ENCODE data around the gene AGK. TPM values are rescaled to one million over a fixed set of nuclear protein-coding genes. Genes with fewer than 3 reads are reported as not detected.
A peak's percentile ranks its signal among the peaks of the same experiment; 100 is the strongest.

AGK gene
- total RNA-seq, 1 experiment from 2014 or later = 32.2 TPM

- TF ChIP-seq SMAD4 (CRISPR knock-in tag; IDR thresholded peaks at IDR 0.05) = no peak
- TF ChIP-seq FOXK1 (CRISPR knock-in tag; IDR thresholded peaks at IDR 0.05) = no peak
- no peak for TF ChIP-seq CBFB (CRISPR knock-in tag; IDR thresholded peaks at IDR 0.05; ENCODE audit: low read depth)
- no peak for TF ChIP-seq ATF3 (CRISPR knock-in tag; conservative IDR thresholded peaks at IDR 0.05)
- no peak for TF ChIP-seq ZNF423 (CRISPR knock-in tag; IDR thresholded peaks at IDR 0.05)
- no peak for TF ChIP-seq GTF2I (CRISPR knock-in tag; conservative IDR thresholded peaks at IDR 0.05)
- no peak for TF ChIP-seq AFF4 (CRISPR knock-in tag; IDR thresholded peaks at IDR 0.05; ENCODE audit: borderline replicate concordance)
Measured at GRCh38 chr7:141702047-141702567, 150.9 kb downstream of the AGK start, which contains the start of gene DENND11 (continued).

GRCh38 chr7:141702892-141703291, 151.7 kb downstream of the AGK start:
- Mint-ChIP-seq H3K9me3 (no peaks in the 10 kb centered on the region), H3K27ac (no peak overlapping the region), H3K36me3 (no peaks in the 10 kb centered on the region), H3K4me1 (peaks cover 37% of the 10 kb centered on the region), H3K4me3 (peak overlapping the region; percentile 71), H3K27me3 (ENCODE audit: low read depth) (peaks cover 18% of the 10 kb centered on the region)
- ATAC-seq = no peak
- ChIA-PET CTCF (interaction anchor here (0.6 to 2.8 kb wide), 2 partner anchors 35 to 487 kb away, joined by 3 to 20 read pairs; partner anchors contain the start of gene SSBP1), POLR2A (no interaction called here)
- no peak for DNase-seq (ENCODE audit: low spot score)
- TF ChIP-seq MLX (CRISPR knock-in tag; IDR thresholded peaks at IDR 0.05) (no peak), MAX (CRISPR knock-in tag; IDR thresholded peaks at IDR 0.05) (no peak), RELA (CRISPR knock-in tag; IDR thresholded peaks at IDR 0.05; ENCODE audit: borderline replicate concordance) (no peak), EMX1 (CRISPR knock-in tag; IDR thresholded peaks at IDR 0.05) (no peak), ZNF423 (CRISPR knock-in tag; IDR thresholded peaks at IDR 0.05) (no peak), SP1 (CRISPR knock-in tag; conservative IDR thresholded peaks at IDR 0.05) (no peak), ZMAT4 (CRISPR knock-in tag; IDR thresholded peaks at IDR 0.05) (no peak), PREB (CRISPR knock-in tag; IDR thresholded peaks at IDR 0.05; ENCODE audit: borderline replicate concordance) (no peak), HMGXB4 (CRISPR knock-in tag; IDR thresholded peaks at IDR 0.05) (no peak), ATF1 (CRISPR knock-in tag; IDR thresholded peaks at IDR 0.05) (no peak), SOX15 (CRISPR knock-in tag; IDR thresholded peaks at IDR 0.05) (no peak), IRF1 (CRISPR knock-in tag; IDR thresholded peaks at IDR 0.05) (no peak), HMGA2 (CRISPR knock-in tag; IDR thresholded peaks at IDR 0.05) (no peak), OVOL2 (CRISPR knock-in tag; IDR thresholded peaks at IDR 0.05; ENCODE audit: borderline replicate concordance) (no peak), ZNF416 (CRISPR knock-in tag; IDR thresholded peaks at IDR 0.05) (no peak), AR (CRISPR knock-in tag; IDR thresholded peaks at IDR 0.05) (no peak), E2F4 (CRISPR knock-in tag; IDR thresholded peaks at IDR 0.05; ENCODE audit: borderline replicate concordance, low read depth) (no peak)
